Type B pancreatic cell (in vitro differentiated cells): ENCODE measurements around the gene HPRT1. TPM values are rescaled to one million over a fixed set of nuclear protein-coding genes. Genes with fewer than 3 reads are reported as not detected.
A peak's percentile ranks its signal among the peaks of the same experiment; 100 is the strongest.
"Not testable (repeated sequence)": the region's sequence is repeated elsewhere in the genome, so short reads cannot be mapped to it uniquely, and the experiment has no call there.

Experiments
- DNase-seq: peaks from one replicate; pipeline ENCODE4 v3.0.0; 2021; ENCODE audit warnings: mixed read lengths; ENCODE audit not compliant: unreplicated experiment; ENCODE audit errors: extremely low spot score
- H3K27ac Mint-ChIP-seq: 2 replicates; pipeline ENCODE4 v1.8.0; 2021; ENCODE audit warnings: mild to moderate bottlenecking, mixed read lengths
- H3K27me3 Mint-ChIP-seq: 2 replicates; pipeline ENCODE4 v1.8.0; 2021; ENCODE audit warnings: mixed read lengths
- H3K36me3 Mint-ChIP-seq: 2 replicates; pipeline ENCODE4 v1.8.0; 2021; ENCODE audit warnings: mixed read lengths
- H3K4me1 Mint-ChIP-seq: one replicate; pipeline ENCODE4 v1.8.0; 2021; ENCODE audit warnings: mixed read lengths; ENCODE audit not compliant: unreplicated experiment
- H3K4me3 Mint-ChIP-seq: 2 replicates; pipeline ENCODE4 v1.8.0; 2021; ENCODE audit warnings: mild to moderate bottlenecking, mixed read lengths
- H3K9me3 Mint-ChIP-seq: 2 replicates; pipeline ENCODE4 v1.8.0; 2021; ENCODE audit warnings: mixed read lengths
- total RNA-seq: library from RNA; stranded (reverse); gene quantifications from 2 replicates; pipeline ENCODE4 v1.2.1, GENCODE V29; 2021; ENCODE audit warnings: low replicate concordance
- TF ChIP-seq, protein P1 (sequence below): fragments of 200-600 bp; sonication (generic); conservative IDR thresholded peaks from 2 replicates; pipeline ENCODE4 v1.5.0; 2021; ENCODE audit warnings: antibody characterized with exemption, mild to moderate bottlenecking

The HPRT1 gene
- total RNA-seq, 1 donor from 2014 or later = 20.5 TPM

- Mint-ChIP-seq H3K4me3 (peak overlapping the region; percentile 90), H3K9me3 (no peaks in the 10 kb centered on the region), H3K36me3 (no peaks in the 10 kb centered on the region)
These were observed 1.5 kb downstream of the HPRT1 start for GRCh38 chrX:134461437-134461836.

DNA sequence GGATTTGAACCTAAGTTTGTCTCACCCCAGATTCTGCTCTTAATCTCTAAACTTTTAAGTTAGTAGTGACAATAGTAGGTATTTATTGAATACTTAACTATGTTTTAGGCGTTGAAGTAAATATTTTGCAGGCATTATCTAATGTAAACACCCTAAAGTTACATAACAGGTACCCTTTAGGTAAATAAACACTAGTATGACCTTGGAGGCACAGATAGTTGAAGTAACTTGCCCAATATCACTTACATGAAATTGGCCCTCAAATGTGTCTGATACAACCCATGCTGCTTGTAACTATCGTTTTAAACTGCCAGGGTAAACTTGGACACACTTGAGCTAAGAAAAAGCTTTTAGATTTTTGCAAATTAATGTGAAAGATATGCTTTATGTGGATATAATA lies 3.0 kb downstream of the HPRT1 start:
- H3K4me3 Mint-ChIP-seq = no peak overlapping the region
- H3K9me3 Mint-ChIP-seq = no peaks in the 10 kb centered on the region
- TF ChIP-seq, protein P1, sequence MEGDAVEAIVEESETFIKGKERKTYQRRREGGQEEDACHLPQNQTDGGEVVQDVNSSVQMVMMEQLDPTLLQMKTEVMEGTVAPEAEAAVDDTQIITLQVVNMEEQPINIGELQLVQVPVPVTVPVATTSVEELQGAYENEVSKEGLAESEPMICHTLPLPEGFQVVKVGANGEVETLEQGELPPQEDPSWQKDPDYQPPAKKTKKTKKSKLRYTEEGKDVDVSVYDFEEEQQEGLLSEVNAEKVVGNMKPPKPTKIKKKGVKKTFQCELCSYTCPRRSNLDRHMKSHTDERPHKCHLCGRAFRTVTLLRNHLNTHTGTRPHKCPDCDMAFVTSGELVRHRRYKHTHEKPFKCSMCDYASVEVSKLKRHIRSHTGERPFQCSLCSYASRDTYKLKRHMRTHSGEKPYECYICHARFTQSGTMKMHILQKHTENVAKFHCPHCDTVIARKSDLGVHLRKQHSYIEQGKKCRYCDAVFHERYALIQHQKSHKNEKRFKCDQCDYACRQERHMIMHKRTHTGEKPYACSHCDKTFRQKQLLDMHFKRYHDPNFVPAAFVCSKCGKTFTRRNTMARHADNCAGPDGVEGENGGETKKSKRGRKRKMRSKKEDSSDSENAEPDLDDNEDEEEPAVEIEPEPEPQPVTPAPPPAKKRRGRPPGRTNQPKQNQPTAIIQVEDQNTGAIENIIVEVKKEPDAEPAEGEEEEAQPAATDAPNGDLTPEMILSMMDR = no peak

More at GRCh38 chrX:134461437-134461836, 1.5 kb downstream of the HPRT1 start:
- Mint-ChIP-seq H3K27me3 (no peaks in the 10 kb centered on the region), H3K27ac (no peak overlapping the region), H3K4me1 (peaks cover 8% of the 10 kb centered on the region)
- TF ChIP-seq, protein P1 = no peak
- DNase-seq = no peak

GRCh38 chrX:134464453-134464852 lies 4.5 kb downstream of the HPRT1 start:
- not testable (repeated sequence) for H3K4me1 Mint-ChIP-seq, H3K36me3 Mint-ChIP-seq, DNase-seq, H3K4me3 Mint-ChIP-seq, H3K27me3 Mint-ChIP-seq, H3K27ac Mint-ChIP-seq, H3K9me3 Mint-ChIP-seq

More for the DNA sequence above, 3.0 kb downstream of the HPRT1 start:
- H3K4me1 Mint-ChIP-seq = peaks cover 8% of the 10 kb centered on the region
- H3K36me3 Mint-ChIP-seq = no peaks in the 10 kb centered on the region
- H3K27ac Mint-ChIP-seq = no peak overlapping the region
- H3K27me3 Mint-ChIP-seq = no peaks in the 10 kb centered on the region
- no peak for DNase-seq

GRCh38 chrX:134469486-134469885 lies 9.5 kb downstream of the HPRT1 start:
- H3K27me3 Mint-ChIP-seq = no peaks in the 10 kb centered on the region
- no peak overlapping the region for H3K4me3 Mint-ChIP-seq
- no peaks in the 10 kb centered on the region for H3K4me1 Mint-ChIP-seq
- TF ChIP-seq, protein P1 = no peak
- no peak overlapping the region for H3K27ac Mint-ChIP-seq
- no peak for DNase-seq
- H3K36me3 Mint-ChIP-seq = no peaks in the 10 kb centered on the region
- no peaks in the 10 kb centered on the region for H3K9me3 Mint-ChIP-seq

DNA sequence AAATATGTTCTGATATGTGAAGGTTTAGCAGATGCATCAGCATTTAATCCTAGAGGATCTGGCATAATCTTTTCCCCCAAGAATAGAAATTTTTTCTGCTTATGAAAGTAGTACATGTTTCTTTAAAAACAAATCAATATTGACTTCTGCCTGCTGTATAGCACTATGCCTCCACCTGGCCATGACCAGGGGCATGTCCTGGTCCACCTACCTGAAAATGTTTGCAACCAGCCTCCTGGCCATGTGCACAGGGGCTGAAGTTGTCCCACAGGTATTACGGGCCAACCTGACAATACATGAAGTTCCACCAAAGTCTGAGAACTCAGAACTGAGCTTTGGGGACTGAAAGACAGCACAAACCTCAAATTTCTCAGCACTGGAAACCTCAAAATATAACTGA lies 10.0 kb downstream of the HPRT1 start:
- DNase-seq = no peak
- TF ChIP-seq, protein P1 = no peak
- H3K27ac Mint-ChIP-seq = no peak overlapping the region
- H3K36me3 Mint-ChIP-seq = no peaks in the 10 kb centered on the region
- H3K27me3 Mint-ChIP-seq = no peaks in the 10 kb centered on the region
- no peaks in the 10 kb centered on the region for H3K9me3 Mint-ChIP-seq
- no peak overlapping the region for H3K4me3 Mint-ChIP-seq
- no peaks in the 10 kb centered on the region for H3K4me1 Mint-ChIP-seq

GRCh38 chrX:134472041-134472440 lies 12.1 kb downstream of the HPRT1 start:
- no peaks in the 10 kb centered on the region for H3K4me1 Mint-ChIP-seq
- TF ChIP-seq, protein P1 = no peak
- H3K27me3 Mint-ChIP-seq = no peaks in the 10 kb centered on the region
- H3K36me3 Mint-ChIP-seq = peaks cover 5% of the 10 kb centered on the region
- DNase-seq = no peak
- no peak overlapping the region for H3K27ac Mint-ChIP-seq
- no peak overlapping the region for H3K4me3 Mint-ChIP-seq
- no peaks in the 10 kb centered on the region for H3K9me3 Mint-ChIP-seq
